Stimulated activated CD8-positive, alpha-beta memory T cell treated with anti-CD3 and anti-CD28 coated beads, Interleukin-4, amount 100 ng/mL, for 24 hours (primary cell): Measurements from ENCODE around the gene FAAH.

Experiments
- DNase-seq: peaks from one replicate; pipeline ENCODE4 v3.0.0-alpha.2; 2020; ENCODE audit warnings: low read depth

Gene FAAH

DNA sequence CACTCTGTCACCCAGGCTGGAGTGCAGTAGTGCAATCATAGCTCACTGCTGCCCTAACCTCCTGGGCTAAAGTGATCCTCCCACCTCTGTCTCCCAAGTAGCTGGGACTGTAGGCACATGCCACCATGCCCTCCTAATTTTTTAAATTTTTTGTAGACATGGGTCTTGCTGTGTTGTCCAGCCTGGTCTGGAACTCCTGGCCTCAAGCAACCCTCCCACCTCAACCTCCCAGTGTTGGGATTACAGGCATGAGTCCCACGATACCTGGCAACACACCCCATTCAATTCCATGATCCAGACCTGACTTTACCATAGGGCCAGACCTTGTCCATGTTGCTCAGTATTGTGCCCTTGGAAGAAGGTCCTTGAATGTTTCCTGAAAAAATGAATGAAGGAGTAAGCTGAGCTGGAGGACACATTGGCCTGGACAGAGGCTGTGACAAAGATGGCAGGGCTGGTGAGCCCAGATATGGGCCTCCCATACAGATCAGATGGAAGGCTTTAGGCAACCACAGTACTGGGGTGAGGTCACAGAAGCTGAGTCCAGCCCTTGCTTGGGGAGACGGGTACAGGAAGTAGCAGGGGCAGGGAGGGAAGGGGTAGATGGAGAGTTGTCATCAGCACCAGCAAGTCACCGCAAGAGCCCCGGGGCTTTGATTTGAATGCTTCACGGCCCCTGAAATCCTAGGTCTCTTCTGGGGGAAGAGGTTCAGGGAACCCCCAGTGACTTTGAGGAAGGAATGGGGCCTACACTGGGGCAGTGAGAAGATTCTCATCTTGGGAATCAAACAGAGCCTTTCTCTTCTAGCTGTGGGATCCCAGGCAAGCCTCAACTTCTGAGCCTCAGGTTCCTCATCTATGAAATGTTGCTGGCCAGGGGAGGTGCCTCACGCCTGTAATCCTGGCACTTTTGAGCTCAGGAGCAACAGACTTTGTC is 55.4 kb downstream of the FAAH start:
- DNase-seq: no peak

DNA sequence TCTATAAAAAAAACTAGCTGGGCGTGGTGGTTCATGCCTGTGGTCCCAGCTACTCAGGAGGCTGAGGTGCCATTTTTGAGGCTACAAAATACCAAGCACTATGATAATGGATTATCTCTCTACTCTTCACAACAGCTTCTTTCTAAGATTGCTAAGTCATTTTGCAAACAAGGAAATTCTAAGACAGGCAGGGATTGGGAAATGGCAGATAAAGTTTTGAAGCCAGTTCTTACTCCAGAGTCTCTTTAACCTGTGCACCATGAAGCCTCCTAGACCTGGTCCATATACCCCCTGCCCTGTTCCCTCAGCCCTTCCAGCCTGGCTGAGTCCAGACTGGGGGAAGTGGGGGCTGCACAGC is 56.0 kb downstream of the FAAH start:
- DNase-seq: no peak

DNA sequence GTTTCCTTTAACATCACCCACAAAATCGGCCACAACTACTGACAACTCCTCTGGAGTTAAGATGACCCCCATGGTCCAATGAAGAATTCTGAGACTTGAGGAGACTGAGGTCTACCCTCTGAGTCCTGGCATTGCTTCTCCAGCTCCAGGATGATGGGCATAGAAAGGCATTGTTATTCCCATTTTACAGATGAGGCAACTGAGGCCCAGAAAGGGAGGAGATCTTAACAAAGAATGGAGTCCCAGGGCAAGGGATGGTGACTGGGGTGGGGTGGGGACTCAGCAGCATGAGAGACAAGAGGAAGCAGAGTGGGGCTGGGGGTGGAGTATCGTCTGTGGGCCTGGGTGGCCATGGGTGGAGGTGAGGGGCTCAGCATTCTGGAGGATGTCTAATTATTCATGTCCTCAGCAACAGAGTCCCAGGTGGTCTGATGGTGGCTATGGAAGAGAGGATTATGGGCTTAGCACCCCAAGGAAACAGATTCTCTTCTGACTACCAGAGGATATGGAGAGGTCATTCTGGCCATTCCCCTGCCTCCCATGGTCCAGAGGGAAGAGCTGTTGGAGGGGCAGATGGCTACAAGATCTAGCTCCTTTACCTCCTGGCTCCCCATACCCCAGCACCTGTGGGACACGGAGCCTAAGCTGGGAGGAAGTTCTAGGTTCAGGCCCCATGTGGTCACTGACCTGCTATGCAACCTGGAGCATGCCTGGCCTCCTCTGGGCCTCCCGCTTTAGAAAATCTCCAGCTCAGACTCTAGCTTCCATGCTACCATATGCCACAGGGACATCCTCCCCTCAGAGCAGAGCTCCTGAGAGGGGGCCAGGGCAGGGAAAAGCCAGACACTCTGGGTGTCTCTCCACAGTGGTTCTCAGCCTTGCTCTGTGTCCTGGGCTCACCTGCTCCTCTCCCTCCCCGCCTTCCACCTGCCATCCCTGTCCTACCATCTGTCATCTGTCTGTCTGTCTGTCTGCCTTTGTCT is 58.1 kb downstream of the FAAH start:
- no peak for DNase-seq

- no peak for DNase-seq
These were observed 58.8 kb downstream of the FAAH start for GRCh38 chr1:46452931-46453325.

DNA sequence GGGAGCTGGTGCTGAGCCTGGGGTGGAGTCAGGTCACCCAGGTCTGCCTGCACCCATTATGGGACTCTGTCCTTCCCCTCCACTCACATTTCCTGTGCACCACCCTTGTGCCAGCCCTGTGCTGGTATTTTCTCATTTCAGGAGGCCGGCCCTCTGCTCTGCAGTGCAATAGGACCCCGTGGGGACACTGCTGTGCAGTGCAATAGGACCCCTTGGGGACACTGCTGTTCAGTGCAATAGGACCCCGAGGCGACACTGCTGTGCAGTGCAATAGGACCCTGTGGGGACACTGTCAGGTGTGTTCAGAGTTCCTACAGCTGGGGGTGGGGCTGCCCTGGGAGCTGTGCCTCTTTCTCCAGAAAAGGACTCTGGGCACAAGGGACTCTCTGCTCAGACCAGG is 59.3 kb downstream of the FAAH start:
- DNase-seq: no peak

DNA sequence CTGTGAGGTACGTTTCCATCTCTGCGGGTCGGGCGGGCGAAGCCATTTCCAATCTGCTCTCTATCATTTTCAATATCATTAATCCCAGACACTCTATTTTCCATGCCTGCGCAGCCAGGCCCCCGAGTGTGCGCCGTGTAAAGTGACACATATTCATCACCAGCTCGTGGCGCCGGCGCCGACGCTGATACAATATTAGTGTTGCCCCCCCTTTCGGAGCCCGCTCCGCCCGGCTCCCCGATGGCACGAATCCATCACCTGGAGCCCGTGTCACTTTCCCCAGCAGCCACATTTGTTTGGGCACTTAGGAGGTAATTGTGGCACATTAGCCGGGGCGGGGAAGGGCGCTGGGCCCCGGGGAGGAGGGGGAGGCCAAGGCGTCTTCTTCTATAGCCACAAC is 61.8 kb downstream of the FAAH start:
- DNase-seq: no peak

GRCh38 chr1:46456411-46456963 is 62.4 kb downstream of the FAAH start:
- no peak for DNase-seq

DNA sequence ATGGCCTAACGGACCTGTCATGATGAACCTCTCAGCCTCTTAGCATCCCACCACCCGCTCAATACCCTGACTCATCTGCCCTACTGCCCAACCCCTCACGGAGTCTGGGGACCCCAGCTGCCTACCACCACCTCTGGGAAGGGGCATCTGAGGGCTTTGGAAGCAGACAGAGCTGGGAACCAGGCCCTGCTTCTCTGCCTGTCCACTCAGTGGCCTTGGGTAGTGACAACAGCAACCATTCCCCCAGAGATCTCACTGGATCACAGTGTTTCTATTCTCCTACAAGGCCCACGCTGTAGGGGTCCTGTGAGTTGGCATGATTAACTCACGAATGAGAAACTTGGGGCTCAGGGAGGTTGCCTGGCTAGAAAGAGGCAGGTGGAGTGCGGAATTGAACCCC is 63.1 kb downstream of the FAAH start:
- no peak for DNase-seq

- DNase-seq: no peak
These were observed 64.1 kb downstream of the FAAH start for GRCh38 chr1:46458190-46458589.

DNA sequence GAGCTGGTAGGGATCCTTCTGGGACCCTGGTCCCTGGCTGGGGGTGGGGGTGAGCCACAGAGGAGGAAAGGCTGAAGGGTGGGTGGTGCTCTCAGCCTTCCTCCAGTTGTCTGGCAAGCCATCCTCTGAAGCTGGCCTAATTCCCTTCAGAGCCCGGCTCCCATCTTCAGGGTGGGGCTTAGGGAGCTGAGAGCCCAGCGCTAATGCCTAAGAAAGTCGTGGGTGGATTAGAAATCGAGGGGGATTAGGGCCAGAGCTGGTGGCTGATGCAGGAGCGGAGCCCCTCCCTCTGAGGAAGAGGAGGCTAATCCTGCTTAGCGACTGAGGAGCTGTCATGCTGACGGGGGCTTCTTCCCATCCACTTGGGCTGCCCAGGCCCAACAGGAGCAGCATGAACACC is 64.7 kb downstream of the FAAH start:
- DNase-seq: no peak

GRCh38 chr1:46459315-46459714 is 65.2 kb downstream of the FAAH start:
- DNase-seq: no peak

DNA sequence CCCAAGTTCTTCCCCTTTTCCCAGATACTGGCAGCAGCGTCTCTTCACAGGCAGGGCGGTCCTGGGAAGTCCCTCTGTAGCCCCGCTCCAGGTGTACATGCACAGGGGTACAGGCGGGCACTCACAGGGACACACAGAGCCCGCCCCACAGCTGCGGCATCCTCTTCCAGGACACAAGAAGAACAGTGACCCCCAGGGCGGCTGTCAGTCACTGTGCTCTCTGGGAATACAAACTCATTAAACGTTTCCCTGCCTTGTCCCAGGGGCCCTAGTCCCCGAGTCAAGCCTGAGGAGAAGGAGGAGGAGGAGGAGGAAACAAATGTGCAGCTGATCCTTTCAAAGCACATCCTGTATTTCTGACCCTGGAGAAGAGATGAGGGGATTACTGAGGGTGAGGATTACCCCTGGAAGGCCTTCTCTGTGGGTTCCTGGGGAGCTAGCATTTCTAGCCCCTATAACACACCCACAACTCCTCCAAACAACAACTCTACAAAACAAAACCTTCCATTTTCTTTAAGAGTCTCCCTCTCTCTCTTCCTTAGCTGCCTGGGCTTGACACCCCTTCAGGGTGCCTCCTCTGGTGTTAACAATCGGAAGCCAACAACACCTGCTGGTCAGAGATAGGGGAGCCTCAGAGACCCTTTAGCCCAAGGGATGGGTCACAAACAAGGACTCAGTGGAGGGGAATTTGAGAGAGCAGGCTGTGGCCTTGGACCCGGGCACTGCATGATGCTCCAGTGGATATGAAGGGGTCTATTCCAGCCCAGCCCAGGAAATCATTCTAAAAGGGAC is 67.1 kb downstream of the FAAH start:
- no peak for DNase-seq

- no peak for DNase-seq
These were observed 67.8 kb downstream of the FAAH start for GRCh38 chr1:46461809-46462448.
